B cell (primary cell): Measurements from ENCODE around the gene FBXO28. TPM values are rescaled to one million over a fixed set of nuclear protein-coding genes. Genes with fewer than 3 reads are reported as not detected.

Source experiments
- ATAC-seq: fragments of 200-7000 bp; cut with Tn5 transposase; one replicate; pipeline ENCODE4 v1.10.0; 2021; ENCODE audit warnings: low read depth, mild to moderate bottlenecking, moderate number of reproducible peaks, moderate library complexity
- CTCF ChIA-PET: fragments of 350-600 bp; sonication (Branson Sonifier 250); formaldehyde crosslinking; loops from one replicate; lab custom pipeline; 2021; ENCODE audit warnings: antibody characterized with exemption, inconsistent platforms; lab: Charles Lee
- POLR2A ChIA-PET: fragments of 350-600 bp; sonication (Branson Sonifier 250); formaldehyde crosslinking; loops from one replicate; lab custom pipeline; 2021; ENCODE audit warnings: antibody characterized with exemption; lab: Charles Lee
- DNase-seq: peaks from one replicate; pipeline ENCODE4 v3.0.0; 2013
- H2AFZ ChIP-seq: 2 replicates; pipeline ENCODE4 v1.6.1; 2012; ENCODE audit warnings: mild to moderate bottlenecking, low read depth, low read length; ENCODE audit not compliant: insufficient read depth, poor library complexity, severe bottlenecking
- H3K27ac ChIP-seq, 2 donors: 1 replicate in 1 of 2; 2 replicates in 1 of 2; pipeline ENCODE4 v1.5.1; 2012 to 2013; ENCODE audit warnings: low read length in 2 of 2, mild to moderate bottlenecking in 2 of 2, moderate library complexity in 1 of 2
- H3K27me3 ChIP-seq, 4 experiments: fragments of 200-600 bp in 1 of 4; sonication (generic) in 1 of 4; replicated peaks in 1 of 4; 1 replicate in 2 of 4; 2 replicates in 2 of 4; pipeline versions ENCODE4 v1.6.1 to v1.7.0; 2013 to 2016; ENCODE audit warnings: low read length in 3 of 4, mild to moderate bottlenecking in 2 of 4, mixed read lengths in 1 of 4, moderate library complexity in 1 of 4; ENCODE audit not compliant: insufficient read depth in 4 of 4, control insufficient read depth in 3 of 4; ENCODE audit errors: control extremely low read depth in 1 of 4
- H3K36me3 ChIP-seq, 2 experiments: replicated peaks in 1 of 2; 1 replicate in 1 of 2; 2 replicates in 1 of 2; pipeline versions ENCODE4 v1.6.1 to v1.7.1; 2013; ENCODE audit warnings: low read length in 1 of 2; ENCODE audit not compliant: insufficient read depth in 2 of 2, control insufficient read depth in 1 of 2; ENCODE audit errors: control extremely low read depth in 1 of 2, extremely low read depth in 1 of 2
- H3K4me1 ChIP-seq, 2 donors: fragments of 200-600 bp in 1 of 2; sonication (generic) in 1 of 2; 1 replicate in 1 of 2; 2 replicates in 1 of 2; pipeline versions ENCODE4 v1.5.1 to v1.6.1; 2013 to 2017; ENCODE audit warnings: low read length in 2 of 2; ENCODE audit not compliant: control insufficient read depth in 2 of 2, insufficient read depth in 2 of 2
- H3K4me2 ChIP-seq: replicated peaks from 2 replicates; pipeline ENCODE3; 2012; ENCODE audit warnings: mild to moderate bottlenecking, low read depth, low read length; ENCODE audit not compliant: poor library complexity, severe bottlenecking
- H3K4me3 ChIP-seq, 5 experiments: fragments of 200-600 bp in 1 of 5; sonication (generic) in 1 of 5; 1 replicate in 3 of 5; 2 replicates in 2 of 5; pipeline versions ENCODE4 v1.5.1 to v1.7.0; 2011 to 2016; ENCODE audit warnings: low read length in 4 of 5, mild to moderate bottlenecking in 4 of 5, low read depth in 2 of 5, control low read depth in 1 of 5, moderate library complexity in 1 of 5; ENCODE audit not compliant: insufficient read depth in 1 of 5; ENCODE audit errors: control extremely low read depth in 1 of 5, extremely low read depth in 1 of 5
- H3K79me2 ChIP-seq: fragments of 200-600 bp; sonication (generic); one replicate; pipeline ENCODE4 v1.6.0; 2016; ENCODE audit warnings: low read length; ENCODE audit not compliant: control insufficient read depth, insufficient read depth
- H3K9ac ChIP-seq: fragments of 200-600 bp; sonication (generic); 2 replicates; pipeline ENCODE4 v1.6.1; 2017; ENCODE audit warnings: mild to moderate bottlenecking, low read length, moderate library complexity
- H3K9me3 ChIP-seq, 3 donors: one replicate each; pipeline versions ENCODE4 v1.6.1 to v1.7.1; 2013; ENCODE audit warnings: low read length in 2 of 3; ENCODE audit not compliant: control insufficient read depth in 2 of 3, insufficient read depth in 1 of 3; ENCODE audit errors: control extremely low read depth in 1 of 3
- H4K20me1 ChIP-seq: 2 replicates; pipeline ENCODE4 v1.6.0; 2012; ENCODE audit warnings: mild to moderate bottlenecking, low read length; ENCODE audit not compliant: insufficient read depth, control insufficient read depth, poor library complexity, severe bottlenecking
- H3K27ac Mint-ChIP-seq: one replicate; pipeline ENCODE4 v1.8.0; 2021; ENCODE audit warnings: mixed read lengths
- H3K27me3 Mint-ChIP-seq: one replicate; pipeline ENCODE4 v1.8.0; 2021; ENCODE audit warnings: mixed read lengths
- H3K4me1 Mint-ChIP-seq: one replicate; pipeline ENCODE4 v1.8.0; 2021; ENCODE audit warnings: mixed read lengths
- H3K4me3 Mint-ChIP-seq: one replicate; pipeline ENCODE4 v1.8.0; 2021; ENCODE audit warnings: mixed read lengths
- H3K9me3 Mint-ChIP-seq: one replicate; pipeline ENCODE4 v1.8.0; 2022; ENCODE audit warnings: mixed read lengths; ENCODE audit not compliant: insufficient read depth
- EZH2 ChIP-seq: IDR thresholded peaks from 2 replicates; pipeline ENCODE4 v1.6.1; 2012; ENCODE audit warnings: borderline replicate concordance, low read depth, mild to moderate bottlenecking, moderate library complexity, low read length; ENCODE audit not compliant: insufficient read depth, poor library complexity, severe bottlenecking
- WGBS: methylation state at CpG from one replicate; pipeline ENCODE4 v1.1.5; 2013; ENCODE audit warnings: missing lambda C conversion rate; ENCODE audit not compliant: insufficient coverage; 5-methylcytosine and 5-hydroxymethylcytosine counted together
- intact Hi-C: fragments of 100-400 bp; cut with micrococcal nuclease; formaldehyde crosslinking; loops from one replicate; pipeline ENCODE4 v1.10.0; 2022
- polyA plus RNA-seq: library from polyadenylated mRNA; depleted of rRNA; stranded (reverse); fragments of >200 nt; gene quantifications from 2 replicates; pipeline ENCODE4 v1.2.3, GENCODE V29; 2012
- total RNA-seq, 2 donors: library from RNA; stranded (reverse); fragments of 120-200 nt in 1 of 2; gene quantifications; 1 replicate in 1 of 2; 2 replicates in 1 of 2; pipeline versions ENCODE4 v1.2.3 to v1.2.4, GENCODE V29; 2013 to 2022
- TF ChIP-seq, protein P1 (sequence below): fragments of 200-600 bp; IDR thresholded peaks from one replicate; pipeline ENCODE4 v1.8.0; 2022; ENCODE audit warnings: antibody characterized with exemption, mild to moderate bottlenecking

The FBXO28 gene
- total and polyA plus RNA-seq, 2 donors (not counting 1 experiment from before 2014, with no cell fraction given), result 17.5 to 39.7 TPM

DNA sequence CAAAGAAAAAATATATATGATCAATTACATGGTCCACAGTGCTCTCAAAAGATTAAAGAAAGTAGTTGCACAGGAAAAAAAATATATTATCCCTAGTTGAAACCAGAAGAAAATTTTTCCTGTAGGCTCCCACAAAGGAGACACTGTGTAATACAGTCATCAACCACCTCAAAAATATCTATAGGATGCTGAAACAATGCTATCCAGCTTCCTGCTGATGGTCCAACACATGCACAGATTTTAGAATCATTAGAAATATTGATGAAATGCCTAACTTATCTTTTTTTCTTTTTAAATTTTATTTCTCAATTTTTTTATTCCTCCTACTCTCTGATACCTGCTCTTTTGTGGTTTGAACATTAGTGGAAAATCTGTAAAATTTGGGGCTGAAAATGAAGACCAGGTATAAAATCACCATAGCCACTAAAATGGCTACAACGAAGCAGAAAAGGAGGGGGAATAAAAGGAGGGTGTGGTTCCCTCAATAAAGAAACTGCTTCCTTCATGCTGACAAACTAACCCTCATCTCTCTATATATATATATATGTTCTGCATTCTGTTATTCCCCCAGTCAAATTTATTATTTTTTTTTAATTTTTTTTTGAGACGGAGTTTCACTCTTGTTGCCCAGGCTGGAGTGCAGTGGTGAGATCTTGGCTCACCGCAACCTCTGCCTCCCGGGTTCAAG is 28.3 kb upstream of the FBXO28 start:
- H3K9ac ChIP-seq, result no peak overlapping the region
- H3K4me1 Mint-ChIP-seq, result no peaks in the 10 kb centered on the region
- H3K4me2 ChIP-seq, result no peak overlapping the region
- ChIA-PET CTCF (no interaction called here), POLR2A (no interaction called here)
- H3K9me3 ChIP-seq, result no peaks in the 10 kb centered on the region
- no peaks in the 10 kb centered on the region for H4K20me1 ChIP-seq
- H3K4me3 Mint-ChIP-seq, result no peak overlapping the region
- DNase-seq (no peak), ATAC-seq (no peak)
- no peak overlapping the region for H3K27ac ChIP-seq
- WGBS, result 92% methylated on average over 2 of the region's 4 CpGs
- no peak overlapping the region for H2AFZ ChIP-seq
- H3K4me3 ChIP-seq, result no peak overlapping the region
- TF ChIP-seq, protein P1, sequence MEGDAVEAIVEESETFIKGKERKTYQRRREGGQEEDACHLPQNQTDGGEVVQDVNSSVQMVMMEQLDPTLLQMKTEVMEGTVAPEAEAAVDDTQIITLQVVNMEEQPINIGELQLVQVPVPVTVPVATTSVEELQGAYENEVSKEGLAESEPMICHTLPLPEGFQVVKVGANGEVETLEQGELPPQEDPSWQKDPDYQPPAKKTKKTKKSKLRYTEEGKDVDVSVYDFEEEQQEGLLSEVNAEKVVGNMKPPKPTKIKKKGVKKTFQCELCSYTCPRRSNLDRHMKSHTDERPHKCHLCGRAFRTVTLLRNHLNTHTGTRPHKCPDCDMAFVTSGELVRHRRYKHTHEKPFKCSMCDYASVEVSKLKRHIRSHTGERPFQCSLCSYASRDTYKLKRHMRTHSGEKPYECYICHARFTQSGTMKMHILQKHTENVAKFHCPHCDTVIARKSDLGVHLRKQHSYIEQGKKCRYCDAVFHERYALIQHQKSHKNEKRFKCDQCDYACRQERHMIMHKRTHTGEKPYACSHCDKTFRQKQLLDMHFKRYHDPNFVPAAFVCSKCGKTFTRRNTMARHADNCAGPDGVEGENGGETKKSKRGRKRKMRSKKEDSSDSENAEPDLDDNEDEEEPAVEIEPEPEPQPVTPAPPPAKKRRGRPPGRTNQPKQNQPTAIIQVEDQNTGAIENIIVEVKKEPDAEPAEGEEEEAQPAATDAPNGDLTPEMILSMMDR, result no peak
- TF ChIP-seq EZH2, result no peak
- no peak overlapping the region for H3K27ac Mint-ChIP-seq
- H3K27me3 ChIP-seq, result peaks cover 0 to 11% (median 1%) of the 10 kb centered on the region in 4 experiments
- H3K79me2 ChIP-seq, result no peaks in the 10 kb centered on the region
- intact Hi-C loops, result no loop called here
- H3K9me3 Mint-ChIP-seq, result no peaks in the 10 kb centered on the region
- peaks cover 31% of the 10 kb centered on the region for H3K27me3 Mint-ChIP-seq
- H3K36me3 ChIP-seq, result no peaks in the 10 kb centered on the region
- H3K4me1 ChIP-seq, result no peaks in the 10 kb centered on the region

DNA sequence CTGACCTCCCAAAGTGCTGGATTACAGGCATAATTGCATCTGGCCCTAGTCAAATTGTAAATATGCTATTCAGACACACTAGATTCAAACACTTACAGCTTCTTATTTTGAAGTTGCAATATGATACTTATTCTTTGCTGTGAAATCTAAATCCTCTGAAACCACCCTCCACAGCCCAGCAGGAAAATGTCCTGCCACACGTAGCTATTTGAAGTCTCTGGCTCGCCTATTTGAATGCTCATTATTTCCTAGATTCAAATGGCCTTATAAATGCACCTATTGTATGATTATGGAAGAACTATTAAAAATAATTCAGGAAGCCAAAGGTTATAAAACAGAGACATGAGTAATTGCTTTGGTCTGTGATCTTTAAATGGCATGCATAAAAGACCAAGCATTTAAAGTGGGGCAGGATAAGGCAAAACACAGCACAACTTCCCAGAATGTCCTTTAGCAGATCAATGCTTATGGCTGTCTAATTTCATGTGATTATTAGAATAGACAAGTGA is 26.6 kb upstream of the FBXO28 start:
- intact Hi-C loops, result no loop called here
- Mint-ChIP-seq H3K9me3 (no peaks in the 10 kb centered on the region), H3K27me3 (peaks cover 35% of the 10 kb centered on the region), H3K27ac (no peak overlapping the region), H3K4me3 (no peak overlapping the region), H3K4me1 (no peaks in the 10 kb centered on the region)
- peaks cover 0 to 4% (median 0%) of the 10 kb centered on the region in 3 donors for H3K9me3 ChIP-seq
- TF ChIP-seq, protein P1, result no peak
- no peak for TF ChIP-seq EZH2
- H2AFZ ChIP-seq, result no peak overlapping the region
- no peak overlapping the region for H3K27ac ChIP-seq
- DNase-seq, result no peak
- POLR2A ChIA-PET, result no interaction called here
- no peaks in the 10 kb centered on the region for H3K36me3 ChIP-seq
- no peak overlapping the region for H3K4me3 ChIP-seq
- CTCF ChIA-PET, result no interaction called here
- H3K27me3 ChIP-seq, result peaks cover 0 to 11% (median 1%) of the 10 kb centered on the region in 4 experiments
- WGBS, result no CpG with 5 or more reads among the region's 2 CpGs
- no peak overlapping the region for H3K4me2 ChIP-seq
- no peak for ATAC-seq
- H3K79me2 ChIP-seq, result no peaks in the 10 kb centered on the region
- no peaks in the 10 kb centered on the region for H4K20me1 ChIP-seq
- H3K4me1 ChIP-seq, result no peaks in the 10 kb centered on the region
- H3K9ac ChIP-seq, result no peak overlapping the region
